Karpas-422 (cell line): ENCODE measurements around the gene AKTIP. TPM values are rescaled to one million over a fixed set of nuclear protein-coding genes. Genes with fewer than 3 reads are reported as not detected.

Experiments used
- DNase-seq: peaks from one replicate; pipeline ENCODE4 v3.0.0-alpha.2; 2015
- H2AFZ ChIP-seq: fragments of 200-600 bp; sonication (generic); 2 replicates; pipeline ENCODE4 v1.6.1; 2014; ENCODE audit warnings: antibody characterized with exemption, low read length, mixed read lengths
- H3K27ac ChIP-seq: fragments of 200-600 bp; sonication (generic); 2 replicates; pipeline ENCODE4 v1.5.1; 2014; ENCODE audit warnings: mild to moderate bottlenecking, low read length, moderate library complexity
- H3K27me3 ChIP-seq: fragments of 200-600 bp; sonication (generic); 2 replicates; pipeline ENCODE4 v1.6.1; 2014; ENCODE audit warnings: low read length, mixed read lengths
- H3K36me3 ChIP-seq: fragments of 200-600 bp; sonication (generic); 2 replicates; pipeline ENCODE4 v1.6.1; 2014; ENCODE audit warnings: low read length, mixed read lengths; ENCODE audit not compliant: insufficient read depth
- H3K4me1 ChIP-seq: fragments of 200-600 bp; sonication (generic); 2 replicates; pipeline ENCODE4 v1.6.1; 2014; ENCODE audit warnings: mild to moderate bottlenecking, low read length, mixed read lengths
- H3K4me2 ChIP-seq: fragments of 200-600 bp; sonication (generic); 2 replicates; pipeline ENCODE4 v1.6.1; 2014; ENCODE audit warnings: low read length, low read depth, mild to moderate bottlenecking; ENCODE audit not compliant: poor library complexity, severe bottlenecking
- H3K4me3 ChIP-seq: fragments of 200-600 bp; sonication (generic); 2 replicates; pipeline ENCODE4 v1.5.1; 2014; ENCODE audit warnings: mild to moderate bottlenecking, antibody characterized with exemption, low read length, mixed read lengths
- H3K79me2 ChIP-seq: fragments of 200-600 bp; sonication (generic); 2 replicates; pipeline ENCODE4 v1.6.1; 2014; ENCODE audit warnings: mild to moderate bottlenecking, low read length, mixed read lengths
- H3K9ac ChIP-seq: fragments of 200-600 bp; sonication (generic); 2 replicates; pipeline ENCODE4 v1.6.0; 2014; ENCODE audit warnings: low read length
- H3K9me2 ChIP-seq: fragments of 200-600 bp; sonication (generic), shearing (Covaris generic); replicated peaks from 2 replicates; pipeline ENCODE4 v1.6.0; 2014; ENCODE audit warnings: mild to moderate bottlenecking, low read length, moderate library complexity; ENCODE audit not compliant: insufficient read depth
- H3K9me3 ChIP-seq: fragments of 300-700, 200-600 bp; sonication (generic); 2 replicates; pipeline ENCODE4 v1.6.1; 2014; ENCODE audit warnings: low read length, mixed read lengths
- H4K20me1 ChIP-seq: fragments of 200-600 bp; sonication (generic); 2 replicates; pipeline ENCODE4 v1.6.1; 2014; ENCODE audit warnings: mild to moderate bottlenecking, antibody characterized with exemption, low read length, low read depth; ENCODE audit not compliant: insufficient read depth
- total RNA-seq: library from RNA; depleted of rRNA; stranded (reverse); fragments of >200 nt; shearing (Covaris generic); gene quantifications from 2 replicates; pipeline ENCODE4 v1.2.3, GENCODE V29; 2014; ENCODE audit warnings: low replicate concordance

AKTIP gene
- total RNA-seq, 1 experiment from 2014 or later = 9.0 TPM

- Histone ChIP-seq H3K4me2 (no peak overlapping the region), H3K4me1 (peaks cover 8% of the 10 kb centered on the region)
Measured at GRCh38 chr16:53511403-53512280, 8.6 kb upstream of the AKTIP start.

GRCh38 chr16:53511084-53511402, 8.0 kb upstream of the AKTIP start:
- Histone ChIP-seq H3K9me2 (no peaks in the 10 kb centered on the region), H2AFZ (no peak overlapping the region), H3K4me3 (no peak overlapping the region), H3K9me3 (no peaks in the 10 kb centered on the region), H3K36me3 (no peaks in the 10 kb centered on the region), H4K20me1 (no peaks in the 10 kb centered on the region), H3K27me3 (no peaks in the 10 kb centered on the region), H3K4me1 (peaks cover 13% of the 10 kb centered on the region), H3K9ac (no peak overlapping the region), H3K4me2 (no peak overlapping the region), H3K79me2 (no peaks in the 10 kb centered on the region), H3K27ac (no peak overlapping the region)
- no peak for DNase-seq

More at GRCh38 chr16:53511403-53512280, 8.6 kb upstream of the AKTIP start:
- Histone ChIP-seq H3K9me3 (no peaks in the 10 kb centered on the region), H3K9ac (no peak overlapping the region), H3K27me3 (no peaks in the 10 kb centered on the region), H3K9me2 (no peaks in the 10 kb centered on the region), H3K79me2 (no peaks in the 10 kb centered on the region), H3K4me3 (no peak overlapping the region), H3K36me3 (no peaks in the 10 kb centered on the region), H4K20me1 (no peaks in the 10 kb centered on the region), H3K27ac (no peak overlapping the region), H2AFZ (no peak overlapping the region)
- no peak for DNase-seq

GRCh38 chr16:53510704-53511070, 7.7 kb upstream of the AKTIP start:
- no peaks in the 10 kb centered on the region for H3K27me3 ChIP-seq
- no peak overlapping the region for H2AFZ ChIP-seq
- H3K9ac ChIP-seq = no peak overlapping the region

GRCh38 chr16:53509906-53510703, 7.1 kb upstream of the AKTIP start:
- H3K4me3 ChIP-seq = peak overlapping the region; percentile 19; the same call in 1 of the 2 replicates
- H2AFZ ChIP-seq = peak overlapping the region; percentile 68
- no peaks in the 10 kb centered on the region for H3K36me3 ChIP-seq
- H3K4me1 ChIP-seq = peaks cover 13% of the 10 kb centered on the region
- H3K27ac ChIP-seq = no peak overlapping the region
- peak overlapping the region; percentile 14; the same call in 1 of the 2 replicates for H3K9ac ChIP-seq
- no peaks in the 10 kb centered on the region for H3K9me2 ChIP-seq
- no peaks in the 10 kb centered on the region for H3K79me2 ChIP-seq
- H3K27me3 ChIP-seq = no peaks in the 10 kb centered on the region
- peak; percentile 78 for DNase-seq
- H4K20me1 ChIP-seq = no peaks in the 10 kb centered on the region
- H3K4me2 ChIP-seq = peak overlapping the region; percentile 56
- no peaks in the 10 kb centered on the region for H3K9me3 ChIP-seq

More at GRCh38 chr16:53510704-53511070, 7.7 kb upstream of the AKTIP start:
- Histone ChIP-seq H3K36me3 (no peaks in the 10 kb centered on the region), H3K4me3 (no peak overlapping the region), H3K4me1 (peaks cover 13% of the 10 kb centered on the region), H4K20me1 (no peaks in the 10 kb centered on the region), H3K79me2 (no peaks in the 10 kb centered on the region), H3K9me3 (no peaks in the 10 kb centered on the region), H3K27ac (no peak overlapping the region), H3K4me2 (no peak overlapping the region), H3K9me2 (no peaks in the 10 kb centered on the region)
- DNase-seq = no peak

- Histone ChIP-seq H3K36me3 (no peaks in the 10 kb centered on the region), H3K4me3 (no peak overlapping the region), H3K79me2 (no peaks in the 10 kb centered on the region), H3K4me1 (peaks cover 22% of the 10 kb centered on the region), H3K9ac (no peak overlapping the region), H2AFZ (no peak overlapping the region), H3K9me3 (no peaks in the 10 kb centered on the region), H4K20me1 (no peaks in the 10 kb centered on the region), H3K9me2 (no peaks in the 10 kb centered on the region), H3K4me2 (no peak overlapping the region), H3K27me3 (no peaks in the 10 kb centered on the region), H3K27ac (no peak overlapping the region)
- DNase-seq = no peak
Measured at GRCh38 chr16:53507464-53508179, 4.6 kb upstream of the AKTIP start.

GRCh38 chr16:53506254-53506653, 3.2 kb upstream of the AKTIP start:
- no peaks in the 10 kb centered on the region for H3K27me3 ChIP-seq
- no peaks in the 10 kb centered on the region for H3K9me3 ChIP-seq
- no peak overlapping the region for H3K9ac ChIP-seq
- H3K4me1 ChIP-seq = peaks cover 33% of the 10 kb centered on the region
- H3K4me3 ChIP-seq = no peak overlapping the region
- no peak overlapping the region for H2AFZ ChIP-seq
- no peak overlapping the region for H3K4me2 ChIP-seq
- H3K36me3 ChIP-seq = no peaks in the 10 kb centered on the region
- H3K27ac ChIP-seq = no peak overlapping the region
- no peaks in the 10 kb centered on the region for H3K9me2 ChIP-seq
- no peak for DNase-seq
- no peaks in the 10 kb centered on the region; the same call in 1 of the 2 replicates for H4K20me1 ChIP-seq
- no peaks in the 10 kb centered on the region for H3K79me2 ChIP-seq

- no peak overlapping the region for H2AFZ ChIP-seq
- H3K36me3 ChIP-seq = no peaks in the 10 kb centered on the region
- H3K4me2 ChIP-seq = peak overlapping the region; percentile 74
- H3K27me3 ChIP-seq = no peaks in the 10 kb centered on the region
- H3K9me2 ChIP-seq = no peaks in the 10 kb centered on the region
- H3K9me3 ChIP-seq = no peaks in the 10 kb centered on the region
- no peak overlapping the region for H3K27ac ChIP-seq
- no peak for DNase-seq
- H3K4me3 ChIP-seq = peak overlapping the region; percentile 85; the same call in 1 of the 2 replicates
- H3K79me2 ChIP-seq = no peaks in the 10 kb centered on the region
- peaks cover 25% of the 10 kb centered on the region for H3K4me1 ChIP-seq
- H3K9ac ChIP-seq = peak overlapping the region; percentile 93
- H4K20me1 ChIP-seq = no peaks in the 10 kb centered on the region; the same call in 1 of the 2 replicates
Measured at GRCh38 chr16:53504665-53505064, 1.7 kb upstream of the AKTIP start.
